ENCODE measurements around the gene ETV6.

- TF ChIP-seq, protein P1, sequence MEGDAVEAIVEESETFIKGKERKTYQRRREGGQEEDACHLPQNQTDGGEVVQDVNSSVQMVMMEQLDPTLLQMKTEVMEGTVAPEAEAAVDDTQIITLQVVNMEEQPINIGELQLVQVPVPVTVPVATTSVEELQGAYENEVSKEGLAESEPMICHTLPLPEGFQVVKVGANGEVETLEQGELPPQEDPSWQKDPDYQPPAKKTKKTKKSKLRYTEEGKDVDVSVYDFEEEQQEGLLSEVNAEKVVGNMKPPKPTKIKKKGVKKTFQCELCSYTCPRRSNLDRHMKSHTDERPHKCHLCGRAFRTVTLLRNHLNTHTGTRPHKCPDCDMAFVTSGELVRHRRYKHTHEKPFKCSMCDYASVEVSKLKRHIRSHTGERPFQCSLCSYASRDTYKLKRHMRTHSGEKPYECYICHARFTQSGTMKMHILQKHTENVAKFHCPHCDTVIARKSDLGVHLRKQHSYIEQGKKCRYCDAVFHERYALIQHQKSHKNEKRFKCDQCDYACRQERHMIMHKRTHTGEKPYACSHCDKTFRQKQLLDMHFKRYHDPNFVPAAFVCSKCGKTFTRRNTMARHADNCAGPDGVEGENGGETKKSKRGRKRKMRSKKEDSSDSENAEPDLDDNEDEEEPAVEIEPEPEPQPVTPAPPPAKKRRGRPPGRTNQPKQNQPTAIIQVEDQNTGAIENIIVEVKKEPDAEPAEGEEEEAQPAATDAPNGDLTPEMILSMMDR (IDR thresholded peaks at IDR 0.05), result no peak
- no peak for TF ChIP-seq POLR2A (IDR thresholded peaks at IDR 0.05)
These were observed 57.3 kb downstream of the ETV6 start for GRCh38 chr12:11706509-11707379.

Data from right lobe of liver (tissue), 4 donors.